GM19328 (cell line): ENCODE data around the gene XPO4.
"Not testable (repeated sequence)": the region's sequence is repeated elsewhere in the genome, so short reads cannot be mapped to it uniquely, and the experiment has no call there.

Experiments used
- ATAC-seq: cut with Tn5 transposase; IDR thresholded peaks from one replicate; pipeline ENCODE4 v1.9.1; 2021; ENCODE audit warnings: mild to moderate bottlenecking, moderate library complexity; ENCODE audit not compliant: unreplicated experiment

XPO4 gene

GRCh38 chr13:20891768-20892167, 10.8 kb downstream of the XPO4 start:
- no peak for ATAC-seq

GRCh38 chr13:20891034-20891433, 11.5 kb downstream of the XPO4 start:
- ATAC-seq, result no peak

- ATAC-seq, result not testable (repeated sequence)
Observed at GRCh38 chr13:20890540-20890939, 12.0 kb downstream of the XPO4 start.

GRCh38 chr13:20882206-20882605, 20.3 kb downstream of the XPO4 start:
- no peak for ATAC-seq

GRCh38 chr13:20877902-20878301, 24.6 kb downstream of the XPO4 start:
- ATAC-seq, result no peak

- not testable (repeated sequence) for ATAC-seq
Observed at GRCh38 chr13:20876802-20877201, 25.7 kb downstream of the XPO4 start.

- ATAC-seq, result not testable (repeated sequence)
Observed at GRCh38 chr13:20874439-20874838, 28.1 kb downstream of the XPO4 start.

GRCh38 chr13:20873348-20873747, 29.2 kb downstream of the XPO4 start:
- ATAC-seq, result no peak

GRCh38 chr13:20870829-20871228, 31.7 kb downstream of the XPO4 start:
- no peak for ATAC-seq

GRCh38 chr13:20869540-20869939, 33.0 kb downstream of the XPO4 start:
- ATAC-seq, result no peak

GRCh38 chr13:20867408-20867807, 35.1 kb downstream of the XPO4 start:
- no peak for ATAC-seq

- ATAC-seq, result not testable (repeated sequence)
Observed at GRCh38 chr13:20861666-20862065, 40.9 kb downstream of the XPO4 start.

GRCh38 chr13:20860844-20861243, 41.7 kb downstream of the XPO4 start:
- ATAC-seq, result no peak

- no peak for ATAC-seq
Observed at GRCh38 chr13:20856650-20857049, 45.9 kb downstream of the XPO4 start.

- ATAC-seq, result no peak
Observed at GRCh38 chr13:20851844-20852402, 50.6 kb downstream of the XPO4 start.

GRCh38 chr13:20848944-20849343, 53.6 kb downstream of the XPO4 start:
- ATAC-seq, result no peak

- ATAC-seq, result no peak
Observed at GRCh38 chr13:20848203-20848602, 54.3 kb downstream of the XPO4 start.

- no peak for ATAC-seq
Observed at GRCh38 chr13:20847296-20847695, 55.2 kb downstream of the XPO4 start.

GRCh38 chr13:20843166-20843565, 59.4 kb downstream of the XPO4 start:
- ATAC-seq, result no peak

GRCh38 chr13:20840568-20840967, 62.0 kb downstream of the XPO4 start:
- ATAC-seq, result no peak

- no peak for ATAC-seq
Observed at GRCh38 chr13:20833900-20834679, 68.5 kb downstream of the XPO4 start.

- no peak for ATAC-seq
Observed at GRCh38 chr13:20832861-20833260, 69.7 kb downstream of the XPO4 start.

- ATAC-seq, result no peak
Observed at GRCh38 chr13:20831933-20832332, 70.6 kb downstream of the XPO4 start.
